Measurements from ENCODE around the gene NAA10.

DNA sequence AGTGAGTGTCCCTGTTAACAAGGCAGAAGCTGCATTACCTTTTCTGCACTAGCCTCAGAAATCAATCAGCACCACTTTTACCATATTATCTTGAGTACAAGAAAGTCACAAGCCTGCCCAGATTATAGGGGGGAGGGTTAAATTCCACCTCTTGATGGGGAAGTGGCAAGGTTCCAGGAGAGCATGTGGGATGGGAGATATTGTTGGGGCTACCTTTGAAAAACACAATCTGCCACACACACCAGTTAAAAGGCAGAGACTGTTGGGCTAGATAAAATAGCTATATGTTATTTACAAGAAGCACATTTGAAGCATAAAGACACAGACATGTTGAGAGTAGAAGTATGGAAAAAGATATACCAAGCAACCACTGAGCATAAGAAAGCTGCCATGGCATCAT, 36.9 kb downstream of the NAA10 start:
- TF ChIP-seq, protein P1, sequence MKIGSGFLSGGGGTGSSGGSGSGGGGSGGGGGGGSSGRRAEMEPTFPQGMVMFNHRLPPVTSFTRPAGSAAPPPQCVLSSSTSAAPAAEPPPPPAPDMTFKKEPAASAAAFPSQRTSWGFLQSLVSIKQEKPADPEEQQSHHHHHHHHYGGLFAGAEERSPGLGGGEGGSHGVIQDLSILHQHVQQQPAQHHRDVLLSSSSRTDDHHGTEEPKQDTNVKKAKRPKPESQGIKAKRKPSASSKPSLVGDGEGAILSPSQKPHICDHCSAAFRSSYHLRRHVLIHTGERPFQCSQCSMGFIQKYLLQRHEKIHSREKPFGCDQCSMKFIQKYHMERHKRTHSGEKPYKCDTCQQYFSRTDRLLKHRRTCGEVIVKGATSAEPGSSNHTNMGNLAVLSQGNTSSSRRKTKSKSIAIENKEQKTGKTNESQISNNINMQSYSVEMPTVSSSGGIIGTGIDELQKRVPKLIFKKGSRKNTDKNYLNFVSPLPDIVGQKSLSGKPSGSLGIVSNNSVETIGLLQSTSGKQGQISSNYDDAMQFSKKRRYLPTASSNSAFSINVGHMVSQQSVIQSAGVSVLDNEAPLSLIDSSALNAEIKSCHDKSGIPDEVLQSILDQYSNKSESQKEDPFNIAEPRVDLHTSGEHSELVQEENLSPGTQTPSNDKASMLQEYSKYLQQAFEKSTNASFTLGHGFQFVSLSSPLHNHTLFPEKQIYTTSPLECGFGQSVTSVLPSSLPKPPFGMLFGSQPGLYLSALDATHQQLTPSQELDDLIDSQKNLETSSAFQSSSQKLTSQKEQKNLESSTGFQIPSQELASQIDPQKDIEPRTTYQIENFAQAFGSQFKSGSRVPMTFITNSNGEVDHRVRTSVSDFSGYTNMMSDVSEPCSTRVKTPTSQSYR (CRISPR knock-in tag; IDR thresholded peaks at IDR 0.05; ENCODE audit: borderline replicate concordance), result no peak
- TF ChIP-seq, protein P2, sequence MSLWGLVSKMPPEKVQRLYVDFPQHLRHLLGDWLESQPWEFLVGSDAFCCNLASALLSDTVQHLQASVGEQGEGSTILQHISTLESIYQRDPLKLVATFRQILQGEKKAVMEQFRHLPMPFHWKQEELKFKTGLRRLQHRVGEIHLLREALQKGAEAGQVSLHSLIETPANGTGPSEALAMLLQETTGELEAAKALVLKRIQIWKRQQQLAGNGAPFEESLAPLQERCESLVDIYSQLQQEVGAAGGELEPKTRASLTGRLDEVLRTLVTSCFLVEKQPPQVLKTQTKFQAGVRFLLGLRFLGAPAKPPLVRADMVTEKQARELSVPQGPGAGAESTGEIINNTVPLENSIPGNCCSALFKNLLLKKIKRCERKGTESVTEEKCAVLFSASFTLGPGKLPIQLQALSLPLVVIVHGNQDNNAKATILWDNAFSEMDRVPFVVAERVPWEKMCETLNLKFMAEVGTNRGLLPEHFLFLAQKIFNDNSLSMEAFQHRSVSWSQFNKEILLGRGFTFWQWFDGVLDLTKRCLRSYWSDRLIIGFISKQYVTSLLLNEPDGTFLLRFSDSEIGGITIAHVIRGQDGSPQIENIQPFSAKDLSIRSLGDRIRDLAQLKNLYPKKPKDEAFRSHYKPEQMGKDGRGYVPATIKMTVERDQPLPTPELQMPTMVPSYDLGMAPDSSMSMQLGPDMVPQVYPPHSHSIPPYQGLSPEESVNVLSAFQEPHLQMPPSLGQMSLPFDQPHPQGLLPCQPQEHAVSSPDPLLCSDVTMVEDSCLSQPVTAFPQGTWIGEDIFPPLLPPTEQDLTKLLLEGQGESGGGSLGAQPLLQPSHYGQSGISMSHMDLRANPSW (CRISPR knock-in tag; IDR thresholded peaks at IDR 0.05; ENCODE audit: borderline replicate concordance), result no peak
- TF ChIP-seq ZZZ3 (CRISPR knock-in tag; IDR thresholded peaks at IDR 0.05; ENCODE audit: borderline replicate concordance), result no peak
- no peak for TF ChIP-seq XRCC5 (optimal IDR thresholded peaks at IDR 0.05; ENCODE audit: low read length)
- TF ChIP-seq, protein P3, sequence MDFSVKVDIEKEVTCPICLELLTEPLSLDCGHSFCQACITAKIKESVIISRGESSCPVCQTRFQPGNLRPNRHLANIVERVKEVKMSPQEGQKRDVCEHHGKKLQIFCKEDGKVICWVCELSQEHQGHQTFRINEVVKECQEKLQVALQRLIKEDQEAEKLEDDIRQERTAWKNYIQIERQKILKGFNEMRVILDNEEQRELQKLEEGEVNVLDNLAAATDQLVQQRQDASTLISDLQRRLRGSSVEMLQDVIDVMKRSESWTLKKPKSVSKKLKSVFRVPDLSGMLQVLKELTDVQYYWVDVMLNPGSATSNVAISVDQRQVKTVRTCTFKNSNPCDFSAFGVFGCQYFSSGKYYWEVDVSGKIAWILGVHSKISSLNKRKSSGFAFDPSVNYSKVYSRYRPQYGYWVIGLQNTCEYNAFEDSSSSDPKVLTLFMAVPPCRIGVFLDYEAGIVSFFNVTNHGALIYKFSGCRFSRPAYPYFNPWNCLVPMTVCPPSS (IDR thresholded peaks at IDR 0.05), result no peak
- TF ChIP-seq, protein P4, sequence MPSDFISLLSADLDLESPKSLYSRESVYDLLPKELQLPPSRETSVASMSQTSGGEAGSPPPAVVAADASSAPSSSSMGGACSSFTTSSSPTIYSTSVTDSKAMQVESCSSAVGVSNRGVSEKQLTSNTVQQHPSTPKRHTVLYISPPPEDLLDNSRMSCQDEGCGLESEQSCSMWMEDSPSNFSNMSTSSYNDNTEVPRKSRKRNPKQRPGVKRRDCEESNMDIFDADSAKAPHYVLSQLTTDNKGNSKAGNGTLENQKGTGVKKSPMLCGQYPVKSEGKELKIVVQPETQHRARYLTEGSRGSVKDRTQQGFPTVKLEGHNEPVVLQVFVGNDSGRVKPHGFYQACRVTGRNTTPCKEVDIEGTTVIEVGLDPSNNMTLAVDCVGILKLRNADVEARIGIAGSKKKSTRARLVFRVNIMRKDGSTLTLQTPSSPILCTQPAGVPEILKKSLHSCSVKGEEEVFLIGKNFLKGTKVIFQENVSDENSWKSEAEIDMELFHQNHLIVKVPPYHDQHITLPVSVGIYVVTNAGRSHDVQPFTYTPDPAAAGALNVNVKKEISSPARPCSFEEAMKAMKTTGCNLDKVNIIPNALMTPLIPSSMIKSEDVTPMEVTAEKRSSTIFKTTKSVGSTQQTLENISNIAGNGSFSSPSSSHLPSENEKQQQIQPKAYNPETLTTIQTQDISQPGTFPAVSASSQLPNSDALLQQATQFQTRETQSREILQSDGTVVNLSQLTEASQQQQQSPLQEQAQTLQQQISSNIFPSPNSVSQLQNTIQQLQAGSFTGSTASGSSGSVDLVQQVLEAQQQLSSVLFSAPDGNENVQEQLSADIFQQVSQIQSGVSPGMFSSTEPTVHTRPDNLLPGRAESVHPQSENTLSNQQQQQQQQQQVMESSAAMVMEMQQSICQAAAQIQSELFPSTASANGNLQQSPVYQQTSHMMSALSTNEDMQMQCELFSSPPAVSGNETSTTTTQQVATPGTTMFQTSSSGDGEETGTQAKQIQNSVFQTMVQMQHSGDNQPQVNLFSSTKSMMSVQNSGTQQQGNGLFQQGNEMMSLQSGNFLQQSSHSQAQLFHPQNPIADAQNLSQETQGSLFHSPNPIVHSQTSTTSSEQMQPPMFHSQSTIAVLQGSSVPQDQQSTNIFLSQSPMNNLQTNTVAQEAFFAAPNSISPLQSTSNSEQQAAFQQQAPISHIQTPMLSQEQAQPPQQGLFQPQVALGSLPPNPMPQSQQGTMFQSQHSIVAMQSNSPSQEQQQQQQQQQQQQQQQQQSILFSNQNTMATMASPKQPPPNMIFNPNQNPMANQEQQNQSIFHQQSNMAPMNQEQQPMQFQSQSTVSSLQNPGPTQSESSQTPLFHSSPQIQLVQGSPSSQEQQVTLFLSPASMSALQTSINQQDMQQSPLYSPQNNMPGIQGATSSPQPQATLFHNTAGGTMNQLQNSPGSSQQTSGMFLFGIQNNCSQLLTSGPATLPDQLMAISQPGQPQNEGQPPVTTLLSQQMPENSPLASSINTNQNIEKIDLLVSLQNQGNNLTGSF (CRISPR knock-in tag; IDR thresholded peaks at IDR 0.05), result no peak
- TF ChIP-seq YY1 (IDR thresholded peaks at IDR 0.05; ENCODE audit: insufficient read depth, insufficient replicate concordance, low read depth, low read length), result no peak
- no peak for TF ChIP-seq ZFP36 (IDR thresholded peaks at IDR 0.05; ENCODE audit: borderline replicate concordance, low read depth, low read length, partially characterized antibody)
